Forelimb muscle (tissue), 1 donor: ENCODE data around the gene PCNX2. TPM values are rescaled to one million over a fixed set of nuclear protein-coding genes. Genes with fewer than 3 reads are reported as not detected.

Source experiments
- DNase-seq: peaks from one replicate; pipeline ENCODE4 v3.0.0-alpha.2; 2013; ENCODE audit warnings: low read depth
- polyA plus RNA-seq: library from polyadenylated mRNA; unstranded; fragments of 120-200 nt; gene quantifications from one replicate; pipeline ENCODE4 v1.2.1, GENCODE V29; 2013; ENCODE audit not compliant: insufficient read length

Gene PCNX2, protein sequence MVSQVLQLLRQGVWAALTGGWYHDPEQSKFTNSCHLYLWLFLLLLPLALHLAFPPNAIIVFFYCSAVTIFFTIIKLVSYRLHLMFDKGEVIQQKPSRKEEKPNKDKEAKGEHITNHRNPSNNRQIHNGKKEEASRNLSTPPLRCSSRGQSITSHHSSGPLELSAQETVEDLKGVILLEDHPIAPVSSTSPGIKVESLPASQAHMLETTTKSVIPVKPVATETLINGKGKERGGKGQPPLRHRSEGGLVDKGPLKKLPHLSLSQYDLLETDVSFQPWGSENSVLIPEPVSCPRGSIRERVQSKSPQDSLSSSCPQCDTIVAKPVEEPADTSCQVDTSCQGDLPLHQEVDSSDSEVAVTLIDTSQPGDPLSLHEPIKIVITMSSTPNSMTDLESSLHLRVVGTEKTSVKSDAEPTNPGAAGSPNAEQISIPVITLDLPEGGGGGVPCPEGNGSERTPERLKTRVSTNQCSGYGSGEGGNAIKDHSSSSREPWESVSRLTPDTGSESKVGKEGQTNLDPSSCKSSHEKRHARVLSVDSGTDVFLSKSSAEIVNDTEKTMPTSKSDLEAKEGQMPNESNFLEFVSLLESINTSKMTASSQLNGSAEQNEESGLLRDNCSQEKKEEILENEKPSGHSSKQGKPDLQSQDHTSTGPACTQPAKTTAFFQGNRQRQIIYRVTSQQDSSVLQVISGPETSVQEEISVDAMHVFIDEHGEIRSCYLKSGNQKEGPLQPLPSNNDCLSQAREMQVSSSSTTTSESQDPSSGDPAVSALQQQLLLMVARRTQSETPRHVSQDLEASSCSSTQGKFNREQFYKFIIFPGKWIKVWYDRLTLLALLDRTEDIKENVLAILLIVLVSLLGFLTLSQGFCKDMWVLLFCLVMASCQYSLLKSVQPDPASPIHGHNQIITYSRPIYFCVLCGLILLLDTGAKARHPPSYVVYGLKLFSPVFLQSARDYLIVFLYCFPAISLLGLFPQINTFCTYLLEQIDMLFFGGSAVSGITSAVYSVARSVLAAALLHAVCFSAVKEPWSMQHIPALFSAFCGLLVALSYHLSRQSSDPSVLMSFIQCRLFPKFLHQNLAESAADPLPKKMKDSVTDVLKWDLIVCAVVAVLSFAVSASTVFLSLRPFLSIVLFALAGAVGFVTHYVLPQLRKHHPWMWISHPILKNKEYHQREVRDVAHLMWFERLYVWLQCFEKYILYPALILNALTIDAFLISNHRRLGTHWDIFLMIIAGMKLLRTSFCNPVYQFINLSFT (N-terminal part only)
- polyA plus RNA-seq, result 2.5 TPM

DNA sequence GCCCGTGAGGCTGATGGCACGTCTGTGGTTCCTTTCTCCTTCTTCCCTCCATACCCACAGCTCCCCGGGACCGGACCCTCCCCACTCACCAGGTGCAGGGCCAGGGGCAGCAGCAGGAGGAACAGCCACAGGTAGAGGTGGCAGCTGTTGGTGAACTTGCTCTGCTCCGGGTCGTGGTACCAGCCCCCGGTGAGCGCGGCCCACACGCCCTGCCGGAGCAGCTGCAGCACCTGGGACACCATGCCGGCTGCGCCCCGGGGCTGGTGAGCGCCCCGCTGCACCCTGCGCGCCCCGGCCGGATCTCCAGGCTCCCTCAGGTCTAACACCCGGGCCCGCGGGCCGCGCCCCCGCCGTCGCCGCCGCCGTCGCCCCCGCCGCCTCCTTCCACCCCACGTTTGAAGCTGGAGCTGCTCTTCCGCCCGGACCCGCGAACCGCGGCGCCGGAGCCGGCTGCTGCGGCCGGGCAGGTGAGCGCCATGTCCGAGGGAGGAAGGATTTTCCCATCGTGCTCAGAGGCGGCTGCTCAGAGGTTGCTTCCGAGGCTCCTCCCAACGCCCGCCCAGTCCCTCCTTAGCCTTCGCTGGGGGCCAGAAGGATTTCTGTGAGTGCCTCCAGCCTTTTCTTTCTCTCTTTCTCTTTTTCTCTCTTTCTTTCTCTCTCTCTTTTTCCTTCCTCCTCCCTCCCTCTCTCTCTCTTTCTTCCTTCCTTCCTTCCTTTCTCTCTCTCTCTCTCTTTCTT, at the start of gene PCNX2:
PCNX2 (minus strand) TSS at position 489 of the 738 bp plus-strand sequence; CDS start at position 242, 247 bp downstream.
- no peak for DNase-seq

DNA sequence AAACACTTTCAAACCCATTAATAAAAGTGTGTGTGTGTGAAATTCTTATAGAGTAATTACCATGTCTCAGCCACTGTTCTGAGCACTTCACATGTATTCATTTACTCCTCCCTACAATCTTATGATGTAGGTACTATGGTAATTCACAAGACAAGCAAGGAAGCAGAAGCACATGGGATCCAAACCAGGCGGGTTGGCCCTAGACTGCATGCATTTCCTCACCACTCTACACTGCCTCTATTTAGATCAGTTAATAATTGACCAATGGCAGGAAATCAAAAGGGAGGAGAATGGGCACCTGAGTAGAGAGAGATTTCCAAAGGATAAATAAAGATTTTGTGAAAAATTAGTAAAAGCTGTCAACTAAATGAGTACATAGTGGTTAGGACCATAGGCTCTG, 47.7 kb upstream of the PCNX2 start:
- no peak for DNase-seq

DNA sequence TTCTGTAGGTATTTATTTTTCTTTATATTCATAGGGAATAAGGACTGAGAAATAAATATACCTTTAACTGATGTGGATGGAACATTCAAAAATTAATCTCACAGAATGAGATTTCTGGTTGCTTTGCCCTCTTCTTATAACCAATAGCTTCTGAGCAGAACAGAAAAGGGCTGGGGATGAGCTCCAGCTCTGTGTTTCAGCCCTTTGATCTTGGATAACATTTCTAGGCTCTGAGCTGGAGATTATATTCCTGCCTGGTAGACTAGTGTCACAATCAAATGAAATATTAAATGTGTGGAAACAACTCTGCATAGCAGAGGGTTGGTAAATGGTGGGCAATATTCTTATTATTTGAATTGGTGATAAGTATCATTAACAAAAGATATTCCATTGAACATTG, 46.6 kb upstream of the PCNX2 start:
- DNase-seq, result no peak

DNA sequence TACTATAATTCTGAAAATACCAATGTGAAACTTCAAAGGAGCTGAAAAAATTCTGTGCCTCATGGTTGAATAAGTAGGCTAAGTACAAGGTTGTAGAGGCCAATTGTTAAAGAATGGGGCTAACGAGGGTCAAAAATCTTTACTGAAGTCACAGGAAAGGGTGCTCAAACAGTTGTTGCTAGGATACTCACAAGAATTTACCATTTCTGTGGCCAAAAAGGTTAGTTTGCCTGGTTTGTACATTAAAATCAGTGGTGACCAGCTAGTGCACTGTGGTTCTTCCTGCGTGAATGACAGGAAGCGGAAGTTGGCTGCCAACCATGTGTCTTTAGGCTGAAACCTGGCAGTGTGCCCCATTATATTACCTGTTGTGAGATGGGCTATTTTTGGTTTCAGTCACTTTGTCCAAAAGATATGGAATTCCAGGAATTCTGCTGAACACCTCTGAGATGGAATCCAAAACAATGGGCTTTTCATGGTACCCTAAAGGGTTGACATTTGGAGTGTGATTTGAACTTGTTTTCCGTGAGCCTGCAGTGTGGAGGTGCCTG, 45.5 kb upstream of the PCNX2 start:
- no peak for DNase-seq

DNA sequence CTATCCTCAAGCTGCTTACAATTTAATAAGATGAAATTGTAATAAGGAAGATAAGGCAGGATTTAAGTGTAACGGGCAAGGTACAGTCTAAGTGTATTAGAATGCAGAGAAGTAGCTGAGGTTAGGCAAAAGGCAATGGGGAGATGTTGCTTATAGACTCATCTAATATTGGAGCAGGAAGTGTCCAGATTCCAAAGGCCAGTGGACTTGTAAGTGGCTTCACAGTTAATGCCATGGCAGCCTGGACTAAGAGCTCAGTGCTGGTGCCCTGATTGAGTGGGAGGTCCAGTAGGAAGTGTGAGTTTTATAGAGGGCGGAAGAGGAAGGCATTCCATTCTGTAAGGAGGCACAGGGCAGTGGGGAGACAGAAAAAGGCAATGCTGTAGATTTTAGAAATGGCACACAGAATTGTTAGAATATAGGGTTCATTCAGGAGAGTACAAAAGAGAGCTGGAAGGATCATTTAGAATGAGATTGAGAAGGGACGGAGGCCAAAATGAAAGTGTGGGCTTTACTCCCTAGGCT, 44.6 kb upstream of the PCNX2 start:
- DNase-seq, result no peak

DNA sequence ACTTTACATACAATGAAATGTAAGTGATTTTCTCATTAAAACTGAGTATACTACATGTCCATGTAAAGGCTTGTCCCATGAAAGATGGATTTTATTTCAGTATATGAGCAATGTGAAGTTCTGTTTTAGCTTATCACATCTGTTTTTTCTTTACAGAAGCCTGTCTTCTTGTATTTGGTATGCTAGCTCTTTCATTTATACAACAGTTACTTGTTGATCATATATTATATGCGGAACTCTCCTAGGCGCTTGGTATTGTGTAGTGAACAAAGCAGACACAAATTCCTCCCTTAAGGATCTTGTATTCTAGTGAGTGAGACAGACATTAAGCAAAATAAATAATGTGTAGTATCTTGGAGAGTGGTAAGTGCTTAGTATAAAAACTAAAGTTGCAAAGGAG, 42.6 kb upstream of the PCNX2 start:
- DNase-seq, result no peak

DNA sequence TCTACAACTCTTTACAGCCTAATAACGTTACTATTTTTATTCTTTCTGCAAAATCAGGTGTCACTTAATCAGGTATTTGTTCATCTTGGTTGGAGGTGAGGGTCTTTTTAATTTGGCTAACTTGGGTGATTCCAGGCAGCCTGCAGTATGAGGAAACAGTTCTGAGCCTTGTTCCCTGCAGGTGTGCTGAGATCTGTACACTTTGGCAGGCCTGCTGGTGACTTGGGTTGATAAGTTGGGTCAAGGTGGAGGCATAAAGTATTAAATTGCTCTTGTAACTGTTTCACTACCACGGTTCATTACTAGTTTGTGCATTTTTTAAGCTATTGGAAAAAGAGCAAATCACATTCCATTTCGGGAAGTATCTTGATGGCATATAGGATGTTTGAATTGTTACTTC, 42.0 kb upstream of the PCNX2 start:
- DNase-seq, result no peak

DNA sequence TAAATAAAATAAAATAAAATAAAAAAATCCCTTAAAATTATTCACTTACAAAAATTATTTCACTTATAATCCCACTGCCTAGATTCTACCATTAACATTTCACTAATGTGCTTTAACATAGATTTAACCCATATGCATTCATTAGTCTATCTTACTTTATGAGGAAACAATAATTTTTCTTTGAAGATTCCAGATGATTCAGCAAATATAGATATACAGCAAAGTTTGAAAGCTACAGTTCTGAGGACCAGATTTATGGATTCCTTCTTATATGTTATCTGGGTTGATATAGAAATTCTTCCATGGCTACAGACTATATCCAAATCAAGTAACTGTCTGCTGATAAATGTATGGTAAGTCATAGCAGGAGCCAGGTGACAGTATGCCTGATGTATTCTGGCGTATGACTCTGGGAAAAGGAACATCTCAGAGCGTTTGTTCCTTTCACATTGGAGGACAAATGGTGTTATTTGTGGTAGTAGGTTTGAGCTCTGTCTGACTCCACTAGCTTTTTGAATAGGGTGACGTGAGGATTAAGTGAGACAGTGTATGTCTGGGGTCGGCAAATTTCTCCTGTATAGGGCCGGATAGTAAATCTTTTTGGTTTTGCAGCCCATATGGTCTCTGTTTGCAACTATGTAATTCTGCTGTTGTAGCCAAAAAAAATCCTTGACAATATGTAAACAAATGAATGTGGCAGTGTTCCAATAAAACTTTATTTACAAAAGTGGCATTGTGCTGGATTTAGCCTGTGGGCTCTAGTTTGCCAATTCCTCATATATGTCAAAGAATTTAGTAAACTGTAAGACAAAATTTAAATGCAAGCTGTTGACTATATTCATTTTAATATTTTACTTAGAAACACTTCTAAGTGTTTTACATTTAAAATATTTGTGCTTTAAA, 41.3 kb upstream of the PCNX2 start:
- DNase-seq, result no peak

DNA sequence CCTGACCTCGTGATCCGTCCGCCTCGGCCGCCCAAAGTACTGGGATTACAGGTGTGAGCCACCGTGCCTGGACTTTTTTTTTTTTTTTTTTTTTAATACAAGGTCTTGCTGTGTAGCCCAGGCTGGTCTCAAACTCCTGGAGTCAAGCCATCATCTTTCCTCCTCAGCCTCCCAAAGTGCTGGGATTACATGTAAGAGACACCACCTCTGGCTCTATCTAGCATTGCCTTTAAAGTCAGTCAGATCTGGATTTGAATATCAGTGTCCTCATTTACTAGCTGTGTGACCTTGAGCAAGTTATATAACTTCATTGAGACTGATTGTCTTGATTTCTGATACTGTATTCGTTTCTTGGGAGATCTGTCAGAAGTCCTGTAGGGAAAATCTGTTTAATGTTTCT, 38.6 kb upstream of the PCNX2 start:
- no peak for DNase-seq

DNA sequence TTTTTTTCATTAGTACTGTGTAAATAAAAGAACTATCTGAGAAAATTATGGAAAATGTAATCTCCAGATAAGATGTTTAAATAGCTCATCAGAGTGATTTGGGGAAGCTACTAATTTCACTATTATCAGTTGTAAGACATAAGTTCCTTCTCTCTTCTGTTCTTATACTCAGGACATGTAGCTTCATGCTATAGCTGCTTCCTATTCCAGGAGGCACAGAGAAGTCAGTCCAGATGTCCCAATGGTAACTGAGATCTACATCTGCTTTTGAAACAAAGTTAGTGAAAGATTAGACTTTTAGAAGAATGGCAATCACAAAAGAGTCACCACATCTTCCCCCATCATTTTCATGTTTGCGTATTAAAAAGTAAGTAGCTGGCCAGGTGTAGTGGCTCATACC, 37.6 kb upstream of the PCNX2 start:
- no peak for DNase-seq

DNA sequence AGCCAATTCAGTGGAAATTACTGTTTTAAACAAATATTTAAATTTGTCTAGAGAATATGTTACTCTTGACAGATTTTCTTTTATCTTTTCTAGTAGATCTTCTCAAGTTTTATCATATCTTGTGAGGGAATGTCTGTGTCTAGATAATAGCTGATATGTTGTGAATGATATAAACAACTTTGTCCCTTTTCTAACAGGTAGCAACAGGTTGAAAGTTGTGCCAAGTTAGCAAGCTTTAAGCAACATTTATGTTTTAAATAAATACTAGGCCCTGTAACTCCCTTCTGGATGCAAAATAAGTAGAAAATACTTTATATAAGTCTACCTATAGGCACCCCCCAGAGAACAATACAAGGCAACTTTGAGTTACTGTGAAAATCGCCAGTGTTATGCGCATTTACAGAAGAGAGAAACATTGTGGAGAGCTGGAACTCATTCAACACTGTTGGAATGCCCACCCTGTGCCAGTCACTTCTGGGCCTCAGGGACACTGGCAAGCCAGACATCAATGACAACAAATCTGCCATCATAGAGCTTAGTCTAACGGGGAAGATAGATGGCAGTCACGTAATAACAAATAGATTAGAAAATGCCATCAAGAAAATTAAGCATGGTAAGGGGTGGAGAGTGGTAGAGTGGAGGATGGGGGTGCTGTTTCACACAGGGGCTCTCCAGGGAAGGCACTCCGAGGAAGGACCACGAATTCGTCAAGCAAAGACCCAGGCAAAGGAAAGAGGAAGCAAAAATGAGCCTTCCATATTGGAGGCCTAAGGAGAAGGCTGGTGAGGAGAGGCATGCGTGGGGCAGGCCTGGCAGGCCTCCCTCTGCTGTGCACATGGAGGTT, 36.4 kb upstream of the PCNX2 start:
- no peak for DNase-seq

DNA sequence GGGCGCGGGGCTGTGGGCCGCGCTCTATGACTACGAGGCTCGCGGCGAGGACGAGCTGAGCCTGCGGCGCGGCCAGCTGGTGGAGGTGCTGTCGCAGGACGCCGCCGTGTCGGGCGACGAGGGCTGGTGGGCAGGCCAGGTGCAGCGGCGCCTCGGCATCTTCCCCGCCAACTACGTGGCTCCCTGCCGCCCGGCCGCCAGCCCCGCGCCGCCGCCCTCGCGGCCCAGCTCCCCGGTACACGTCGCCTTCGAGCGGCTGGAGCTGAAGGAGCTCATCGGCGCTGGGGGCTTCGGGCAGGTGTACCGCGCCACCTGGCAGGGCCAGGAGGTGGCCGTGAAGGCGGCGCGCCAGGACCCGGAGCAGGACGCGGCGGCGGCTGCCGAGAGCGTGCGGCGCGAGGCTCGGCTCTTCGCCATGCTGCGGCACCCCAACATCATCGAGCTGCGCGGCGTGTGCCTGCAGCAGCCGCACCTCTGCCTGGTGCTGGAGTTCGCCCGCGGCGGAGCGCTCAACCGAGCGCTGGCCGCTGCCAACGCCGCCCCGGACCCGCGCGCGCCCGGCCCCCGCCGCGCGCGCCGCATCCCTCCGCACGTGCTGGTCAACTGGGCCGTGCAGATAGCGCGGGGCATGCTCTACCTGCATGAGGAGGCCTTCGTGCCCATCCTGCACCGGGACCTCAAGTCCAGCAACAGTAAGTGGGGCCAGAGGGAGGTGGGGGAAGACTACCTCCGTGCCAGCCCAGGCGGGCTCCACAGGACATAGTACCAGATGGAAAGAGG, 32.8 kb upstream of the PCNX2 start:
- DNase-seq, result no peak

DNA sequence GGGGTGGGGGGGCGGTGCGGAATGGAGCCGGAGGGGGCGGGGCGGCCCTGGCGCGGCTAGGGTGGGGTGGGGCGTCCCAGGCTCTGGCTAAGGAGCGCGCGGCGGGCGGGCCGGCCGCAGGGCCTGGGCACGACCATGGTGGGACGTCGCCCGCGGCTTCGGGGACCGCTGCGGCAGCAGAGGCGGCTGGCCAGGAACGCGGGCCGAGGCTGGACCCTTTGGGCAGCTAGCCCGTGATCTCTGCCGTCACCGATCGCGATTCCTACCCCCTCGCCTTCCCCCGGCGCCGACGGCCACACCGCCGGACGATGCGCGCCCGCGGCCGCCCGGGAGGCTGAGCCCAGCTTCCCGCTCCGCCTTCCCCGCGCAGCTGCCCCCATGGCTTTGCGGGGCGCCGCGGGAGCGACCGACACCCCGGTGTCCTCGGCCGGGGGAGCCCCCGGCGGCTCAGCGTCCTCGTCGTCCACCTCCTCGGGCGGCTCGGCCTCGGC, 32.2 kb upstream of the PCNX2 start, which contains the start of gene MAP3K21:
MAP3K21 (plus strand) TSS at position 74 of the 491 bp plus-strand sequence; CDS start at position 379, 305 bp downstream.
- no peak for DNase-seq

DNA sequence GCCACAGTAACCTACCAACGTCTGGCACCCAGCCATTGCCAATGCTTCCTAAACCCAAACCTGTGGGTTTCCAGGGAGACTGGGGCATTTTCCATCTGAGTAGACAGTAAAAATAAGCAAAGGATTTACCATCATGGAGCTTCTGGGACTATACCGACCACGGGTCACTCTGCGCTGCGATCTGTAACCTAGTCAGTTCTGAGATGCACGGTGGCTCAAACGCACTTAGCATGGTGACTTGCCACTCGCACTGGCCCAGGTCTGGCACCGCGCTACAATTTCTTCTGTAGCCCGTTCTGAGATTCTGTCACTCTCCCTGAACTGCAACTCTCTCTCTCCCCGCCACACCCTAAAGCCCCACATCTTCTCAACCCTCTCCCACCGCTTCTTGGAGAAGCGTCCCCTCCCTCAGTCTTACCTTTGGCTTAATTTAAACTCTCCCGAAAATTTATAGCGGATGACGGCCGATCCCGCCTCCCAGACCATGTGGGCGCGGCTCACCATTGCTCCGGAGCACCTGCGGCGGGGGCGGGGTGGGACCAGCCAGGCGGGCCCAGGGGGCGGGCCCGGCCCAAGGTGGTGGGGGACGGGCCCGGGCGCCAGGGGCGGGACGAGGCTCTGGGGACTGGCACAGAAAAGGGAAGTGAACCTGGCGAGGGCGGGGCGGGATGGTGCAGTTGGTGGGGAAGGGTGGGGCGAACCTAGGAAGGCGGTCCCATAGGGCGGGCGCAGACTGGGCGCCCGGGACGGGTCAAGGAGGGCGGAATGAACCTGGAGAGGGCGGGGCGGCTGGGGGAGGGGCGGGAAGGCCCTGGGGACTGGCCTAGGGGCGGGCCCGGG, 31.5 kb upstream of the PCNX2 start:
- no peak for DNase-seq

DNA sequence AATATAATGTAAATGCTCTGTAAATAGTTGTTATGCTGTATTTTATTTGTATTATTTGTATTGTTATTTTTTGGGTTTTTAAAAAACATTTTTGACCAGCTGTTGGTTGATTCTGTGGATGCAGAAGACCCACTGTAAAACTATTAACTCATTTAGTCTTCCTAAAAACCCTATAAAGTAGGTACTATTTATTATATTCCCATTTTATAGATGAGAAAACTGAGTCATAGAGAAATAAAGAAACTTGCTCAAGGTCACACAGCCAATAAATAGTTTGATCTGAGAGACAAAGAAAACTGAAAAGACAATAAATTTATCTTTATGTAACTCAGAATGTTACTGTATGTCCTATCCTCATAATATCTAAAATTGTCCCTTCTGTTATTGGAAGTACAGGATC, 30.8 kb upstream of the PCNX2 start:
- DNase-seq, result no peak

DNA sequence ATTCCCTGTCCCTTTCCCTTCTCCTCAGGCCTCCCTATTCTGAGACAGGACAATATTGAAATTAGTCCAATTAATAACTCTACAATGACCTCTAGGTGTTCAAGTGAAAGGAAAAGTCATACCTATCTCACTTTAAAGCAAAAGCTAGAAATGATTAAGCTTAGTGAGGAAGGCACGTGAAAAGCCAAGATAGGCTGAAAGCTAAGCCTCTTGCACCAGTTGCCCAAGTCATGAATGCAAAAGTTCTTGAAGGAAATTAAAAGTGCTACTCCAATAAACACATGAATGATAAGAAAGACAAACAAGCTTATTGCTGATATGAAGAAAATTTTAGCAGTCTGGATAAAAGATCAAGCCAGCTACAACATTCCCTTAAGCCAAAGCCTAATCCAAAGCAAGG, 28.2 kb upstream of the PCNX2 start:
- no peak for DNase-seq

DNA sequence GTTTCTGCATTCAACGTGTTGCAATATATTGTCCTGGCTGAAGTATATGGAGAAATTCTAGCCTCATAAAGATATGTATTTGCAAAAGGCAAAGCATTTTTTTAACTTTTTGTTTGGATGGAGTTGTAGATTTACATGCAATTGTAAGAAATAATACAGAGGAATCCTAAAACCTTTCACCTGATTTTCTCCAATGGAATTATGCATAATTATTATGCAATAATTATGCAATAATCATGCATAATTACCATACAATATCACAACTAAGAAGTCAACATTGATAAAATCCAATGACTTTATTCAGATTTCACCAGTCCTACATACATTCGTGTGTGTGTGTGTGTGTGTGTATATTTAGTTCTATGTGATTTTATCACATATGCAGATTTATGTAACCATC, 24.5 kb upstream of the PCNX2 start:
- DNase-seq, result no peak
